ENCODE data around the gene LMAN1L. TPM values are rescaled to one million over a fixed set of nuclear protein-coding genes. Genes with fewer than 3 reads are reported as not detected.

Gene LMAN1L
- total RNA-seq, 1 experiment from 2014 or later = not detected

DNA sequence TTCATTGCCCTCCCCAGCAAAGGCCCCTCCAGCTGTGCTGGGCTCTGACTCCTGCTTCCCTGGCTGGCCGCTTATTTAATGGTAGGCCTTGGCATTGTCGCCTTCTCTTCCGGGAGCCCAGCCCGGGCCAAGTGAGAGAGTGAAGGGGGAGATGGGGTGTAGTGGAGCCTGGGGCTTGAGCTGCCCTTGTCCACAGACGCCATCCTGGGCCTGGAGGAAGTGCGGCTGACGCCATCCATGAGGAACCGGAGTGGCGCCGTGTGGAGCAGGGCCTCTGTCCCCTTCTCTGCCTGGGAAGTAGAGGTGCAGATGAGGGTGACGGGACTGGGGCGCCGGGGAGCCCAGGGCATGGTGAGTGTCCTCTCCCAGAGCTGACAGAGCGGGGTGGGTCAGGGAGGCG lies 3.3 kb downstream of the LMAN1L start (continued):
- TF ChIP-seq, protein P1, sequence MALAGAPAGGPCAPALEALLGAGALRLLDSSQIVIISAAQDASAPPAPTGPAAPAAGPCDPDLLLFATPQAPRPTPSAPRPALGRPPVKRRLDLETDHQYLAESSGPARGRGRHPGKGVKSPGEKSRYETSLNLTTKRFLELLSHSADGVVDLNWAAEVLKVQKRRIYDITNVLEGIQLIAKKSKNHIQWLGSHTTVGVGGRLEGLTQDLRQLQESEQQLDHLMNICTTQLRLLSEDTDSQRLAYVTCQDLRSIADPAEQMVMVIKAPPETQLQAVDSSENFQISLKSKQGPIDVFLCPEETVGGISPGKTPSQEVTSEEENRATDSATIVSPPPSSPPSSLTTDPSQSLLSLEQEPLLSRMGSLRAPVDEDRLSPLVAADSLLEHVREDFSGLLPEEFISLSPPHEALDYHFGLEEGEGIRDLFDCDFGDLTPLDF (CRISPR knock-in tag; IDR thresholded peaks at IDR 0.05) = no peak
- TF ChIP-seq, protein P2, sequence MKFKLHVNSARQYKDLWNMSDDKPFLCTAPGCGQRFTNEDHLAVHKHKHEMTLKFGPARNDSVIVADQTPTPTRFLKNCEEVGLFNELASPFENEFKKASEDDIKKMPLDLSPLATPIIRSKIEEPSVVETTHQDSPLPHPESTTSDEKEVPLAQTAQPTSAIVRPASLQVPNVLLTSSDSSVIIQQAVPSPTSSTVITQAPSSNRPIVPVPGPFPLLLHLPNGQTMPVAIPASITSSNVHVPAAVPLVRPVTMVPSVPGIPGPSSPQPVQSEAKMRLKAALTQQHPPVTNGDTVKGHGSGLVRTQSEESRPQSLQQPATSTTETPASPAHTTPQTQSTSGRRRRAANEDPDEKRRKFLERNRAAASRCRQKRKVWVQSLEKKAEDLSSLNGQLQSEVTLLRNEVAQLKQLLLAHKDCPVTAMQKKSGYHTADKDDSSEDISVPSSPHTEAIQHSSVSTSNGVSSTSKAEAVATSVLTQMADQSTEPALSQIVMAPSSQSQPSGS (CRISPR knock-in tag; IDR thresholded peaks at IDR 0.05; ENCODE audit: borderline replicate concordance, low read depth) = no peak
- TF ChIP-seq, protein P3, sequence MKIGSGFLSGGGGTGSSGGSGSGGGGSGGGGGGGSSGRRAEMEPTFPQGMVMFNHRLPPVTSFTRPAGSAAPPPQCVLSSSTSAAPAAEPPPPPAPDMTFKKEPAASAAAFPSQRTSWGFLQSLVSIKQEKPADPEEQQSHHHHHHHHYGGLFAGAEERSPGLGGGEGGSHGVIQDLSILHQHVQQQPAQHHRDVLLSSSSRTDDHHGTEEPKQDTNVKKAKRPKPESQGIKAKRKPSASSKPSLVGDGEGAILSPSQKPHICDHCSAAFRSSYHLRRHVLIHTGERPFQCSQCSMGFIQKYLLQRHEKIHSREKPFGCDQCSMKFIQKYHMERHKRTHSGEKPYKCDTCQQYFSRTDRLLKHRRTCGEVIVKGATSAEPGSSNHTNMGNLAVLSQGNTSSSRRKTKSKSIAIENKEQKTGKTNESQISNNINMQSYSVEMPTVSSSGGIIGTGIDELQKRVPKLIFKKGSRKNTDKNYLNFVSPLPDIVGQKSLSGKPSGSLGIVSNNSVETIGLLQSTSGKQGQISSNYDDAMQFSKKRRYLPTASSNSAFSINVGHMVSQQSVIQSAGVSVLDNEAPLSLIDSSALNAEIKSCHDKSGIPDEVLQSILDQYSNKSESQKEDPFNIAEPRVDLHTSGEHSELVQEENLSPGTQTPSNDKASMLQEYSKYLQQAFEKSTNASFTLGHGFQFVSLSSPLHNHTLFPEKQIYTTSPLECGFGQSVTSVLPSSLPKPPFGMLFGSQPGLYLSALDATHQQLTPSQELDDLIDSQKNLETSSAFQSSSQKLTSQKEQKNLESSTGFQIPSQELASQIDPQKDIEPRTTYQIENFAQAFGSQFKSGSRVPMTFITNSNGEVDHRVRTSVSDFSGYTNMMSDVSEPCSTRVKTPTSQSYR (CRISPR knock-in tag; IDR thresholded peaks at IDR 0.05) = no peak
- TF ChIP-seq FOXP1 (CRISPR knock-in tag; IDR thresholded peaks at IDR 0.05; ENCODE audit: borderline replicate concordance) = no peak
- TF ChIP-seq SOX15 (CRISPR knock-in tag; IDR thresholded peaks at IDR 0.05) = no peak
- no peak for TF ChIP-seq RORB (CRISPR knock-in tag; IDR thresholded peaks at IDR 0.05)

DNA sequence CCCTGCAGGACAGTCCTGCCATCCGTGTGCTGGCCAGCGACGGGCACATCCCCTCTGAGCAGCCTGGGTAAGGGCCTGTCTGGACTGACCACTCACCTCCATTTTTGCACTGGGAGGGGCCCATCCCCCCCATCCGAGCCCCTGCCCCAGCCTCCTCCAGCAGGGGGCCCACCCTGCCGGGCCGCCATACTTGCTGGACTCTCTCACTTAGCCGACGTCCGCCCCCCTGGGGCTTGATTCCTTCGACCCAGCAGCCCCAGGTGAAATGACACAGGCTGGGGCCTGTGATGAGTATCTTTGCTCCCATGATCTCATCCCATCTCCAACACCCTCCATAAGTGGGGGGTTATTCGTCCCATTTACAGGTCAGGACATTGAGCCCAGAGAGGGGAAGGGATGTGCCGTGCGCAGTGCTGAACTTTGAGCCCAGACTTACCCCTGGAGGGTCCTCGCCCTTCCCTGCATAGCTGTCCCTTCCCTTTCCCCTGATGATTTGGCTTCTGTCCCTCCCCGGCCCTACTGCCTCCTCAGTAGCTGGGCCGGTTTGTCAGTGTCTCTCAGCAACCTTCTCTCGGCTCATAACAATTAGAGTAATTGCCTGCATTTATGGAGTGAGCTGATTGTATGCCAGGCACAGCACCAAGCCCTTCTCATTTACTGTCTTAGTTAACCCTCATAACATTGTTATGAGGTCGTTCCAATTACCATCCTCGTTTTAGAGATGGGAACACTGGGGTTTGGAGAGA lies 4.2 kb downstream of the LMAN1L start:
- H3K27me3 Mint-ChIP-seq (ENCODE audit: low read depth) = no peaks in the 10 kb centered on the region; the same call in 1 of the 2 replicates
- ATAC-seq (no peak), DNase-seq (ENCODE audit: low spot score) (no peak)
- H3K4me1 Mint-ChIP-seq = peaks cover 19% of the 10 kb centered on the region
- no peaks in the 10 kb centered on the region for H3K9me3 Mint-ChIP-seq
- TF ChIP-seq, protein P4, sequence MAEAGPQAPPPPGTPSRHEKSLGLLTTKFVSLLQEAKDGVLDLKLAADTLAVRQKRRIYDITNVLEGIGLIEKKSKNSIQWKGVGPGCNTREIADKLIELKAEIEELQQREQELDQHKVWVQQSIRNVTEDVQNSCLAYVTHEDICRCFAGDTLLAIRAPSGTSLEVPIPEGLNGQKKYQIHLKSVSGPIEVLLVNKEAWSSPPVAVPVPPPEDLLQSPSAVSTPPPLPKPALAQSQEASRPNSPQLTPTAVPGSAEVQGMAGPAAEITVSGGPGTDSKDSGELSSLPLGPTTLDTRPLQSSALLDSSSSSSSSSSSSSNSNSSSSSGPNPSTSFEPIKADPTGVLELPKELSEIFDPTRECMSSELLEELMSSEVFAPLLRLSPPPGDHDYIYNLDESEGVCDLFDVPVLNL (CRISPR knock-in tag; IDR thresholded peaks at IDR 0.05; ENCODE audit: borderline replicate concordance, low read depth) = no peak
- TF ChIP-seq, protein P5, sequence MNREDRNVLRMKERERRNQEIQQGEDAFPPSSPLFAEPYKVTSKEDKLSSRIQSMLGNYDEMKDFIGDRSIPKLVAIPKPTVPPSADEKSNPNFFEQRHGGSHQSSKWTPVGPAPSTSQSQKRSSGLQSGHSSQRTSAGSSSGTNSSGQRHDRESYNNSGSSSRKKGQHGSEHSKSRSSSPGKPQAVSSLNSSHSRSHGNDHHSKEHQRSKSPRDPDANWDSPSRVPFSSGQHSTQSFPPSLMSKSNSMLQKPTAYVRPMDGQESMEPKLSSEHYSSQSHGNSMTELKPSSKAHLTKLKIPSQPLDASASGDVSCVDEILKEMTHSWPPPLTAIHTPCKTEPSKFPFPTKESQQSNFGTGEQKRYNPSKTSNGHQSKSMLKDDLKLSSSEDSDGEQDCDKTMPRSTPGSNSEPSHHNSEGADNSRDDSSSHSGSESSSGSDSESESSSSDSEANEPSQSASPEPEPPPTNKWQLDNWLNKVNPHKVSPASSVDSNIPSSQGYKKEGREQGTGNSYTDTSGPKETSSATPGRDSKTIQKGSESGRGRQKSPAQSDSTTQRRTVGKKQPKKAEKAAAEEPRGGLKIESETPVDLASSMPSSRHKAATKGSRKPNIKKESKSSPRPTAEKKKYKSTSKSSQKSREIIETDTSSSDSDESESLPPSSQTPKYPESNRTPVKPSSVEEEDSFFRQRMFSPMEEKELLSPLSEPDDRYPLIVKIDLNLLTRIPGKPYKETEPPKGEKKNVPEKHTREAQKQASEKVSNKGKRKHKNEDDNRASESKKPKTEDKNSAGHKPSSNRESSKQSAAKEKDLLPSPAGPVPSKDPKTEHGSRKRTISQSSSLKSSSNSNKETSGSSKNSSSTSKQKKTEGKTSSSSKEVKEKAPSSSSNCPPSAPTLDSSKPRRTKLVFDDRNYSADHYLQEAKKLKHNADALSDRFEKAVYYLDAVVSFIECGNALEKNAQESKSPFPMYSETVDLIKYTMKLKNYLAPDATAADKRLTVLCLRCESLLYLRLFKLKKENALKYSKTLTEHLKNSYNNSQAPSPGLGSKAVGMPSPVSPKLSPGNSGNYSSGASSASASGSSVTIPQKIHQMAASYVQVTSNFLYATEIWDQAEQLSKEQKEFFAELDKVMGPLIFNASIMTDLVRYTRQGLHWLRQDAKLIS (CRISPR knock-in tag; IDR thresholded peaks at IDR 0.05; ENCODE audit: borderline replicate concordance) = no peak
- no peak for TF ChIP-seq SMAD4 (CRISPR knock-in tag; IDR thresholded peaks at IDR 0.05)
- no peak for TF ChIP-seq NR3C1 (CRISPR knock-in tag; conservative IDR thresholded peaks at IDR 0.05; ENCODE audit: low read depth)
- TF ChIP-seq ZNF232 (CRISPR knock-in tag; IDR thresholded peaks at IDR 0.05) = no peak
- no peak for TF ChIP-seq OVOL2 (CRISPR knock-in tag; IDR thresholded peaks at IDR 0.05; ENCODE audit: borderline replicate concordance)
- TF ChIP-seq ELF4 (CRISPR knock-in tag; IDR thresholded peaks at IDR 0.05; ENCODE audit: low read depth) = no peak
- TF ChIP-seq ZNF416 (CRISPR knock-in tag; IDR thresholded peaks at IDR 0.05) = no peak
- TF ChIP-seq EMX1 (CRISPR knock-in tag; IDR thresholded peaks at IDR 0.05) = no peak
- TF ChIP-seq ZNF317 (CRISPR knock-in tag; IDR thresholded peaks at IDR 0.05; ENCODE audit: borderline replicate concordance, low read depth) = no peak
- TF ChIP-seq MXD4 (CRISPR knock-in tag; IDR thresholded peaks at IDR 0.05; ENCODE audit: borderline replicate concordance) = no peak
- no peak overlapping the region for H3K4me3 Mint-ChIP-seq
- POLR2A ChIA-PET = no interaction called here
- CTCF ChIA-PET = interaction anchor here (0.6 to 4.0 kb wide), 13 partner anchors 8 to 134 kb away, joined by 3 to 13 read pairs (median 5); partner anchors contain the start of genes CPLX3 and ULK3
- 0 out of 2 replicates have a peak overlapping the region, but pooled peaks have one; percentile 1 for H3K27ac Mint-ChIP-seq
- H3K36me3 Mint-ChIP-seq = no peaks in the 10 kb centered on the region
